Esophagus squamous epithelium (tissue), 5 donors: ENCODE results near the gene SWSAP1. TPM values are rescaled to one million over a fixed set of nuclear protein-coding genes. Genes with fewer than 3 reads are reported as not detected.
A peak's percentile ranks its signal among the peaks of the same experiment; 100 is the strongest.

Experiments
- DNase-seq: peaks from one replicate; lab custom pipeline; 2025; lab: John Stamatoyannopoulos, UW
- H3K27ac ChIP-seq, 4 donors: fragments of 200-600 bp; sonication (generic); one replicate each; pipeline ENCODE4 v1.5.1; 2016 to 2019; ENCODE audit warnings: mild to moderate bottlenecking in 1 of 4
- H3K27me3 ChIP-seq, 4 donors: fragments of 200-600 bp; sonication (generic); 1 replicate in 3 of 4; 2 replicates in 1 of 4; pipeline versions ENCODE4 v1.5.1 to v1.6.0; 2017 to 2021; ENCODE audit warnings: antibody characterized with exemption in 1 of 4
- H3K36me3 ChIP-seq, 3 donors: fragments of 200-600 bp; sonication (generic); one replicate each; pipeline ENCODE4 v1.5.1; 2016 to 2019
- H3K4me1 ChIP-seq, 3 donors: fragments of 200-600 bp; sonication (generic); one replicate each; pipeline ENCODE4 v1.5.1; 2017 to 2019
- H3K4me3 ChIP-seq, 4 donors: fragments of 200-600 bp; sonication (generic); 1 replicate in 3 of 4; 2 replicates in 1 of 4; pipeline ENCODE4 v1.5.1; 2016 to 2019; ENCODE audit warnings: mild to moderate bottlenecking in 2 of 4, moderate library complexity in 1 of 4
- H3K9me3 ChIP-seq, 3 donors: fragments of 200-600 bp; sonication (generic); one replicate each; pipeline ENCODE4 v1.5.1; 2016 to 2019
- CTCF ChIP-seq, 6 experiments: fragments of 450-650 bp in 4 of 6; fragments of 200-600 bp in 2 of 6; sonication (generic) in 2 of 6; IDR thresholded peaks; one replicate each; pipeline ENCODE4 v1.5.1; 2016 to 2019; ENCODE audit warnings: antibody characterized with exemption in 6 of 6, mild to moderate bottlenecking in 4 of 6, moderate library complexity in 4 of 6
- POLR2A ChIP-seq, 4 donors: fragments of 450-650 bp; IDR thresholded peaks; one replicate each; pipeline ENCODE4 v1.6.1; 2017; ENCODE audit warnings: antibody characterized with exemption in 4 of 4, mild to moderate bottlenecking in 4 of 4, moderate library complexity in 3 of 4
- WGBS, 2 donors: methylation state at CpG; one replicate each; pipeline ENCODE4 v1.1.5; 2018; 5-methylcytosine and 5-hydroxymethylcytosine counted together
- intact Hi-C: fragments of 100-400 bp; cut with DNase I; formaldehyde crosslinking; loops from one replicate; pipeline ENCODE4 v1.15.0; 2022
- total RNA-seq, 4 donors: library from RNA; depleted of rRNA; stranded (reverse); fragments of >200 nt; gene quantifications; one replicate each; pipeline ENCODE4 v1.1.0, GENCODE V29; 2016
- donor health status: DM: yes; HTN: yes; CAD: no.

Gene SWSAP1
- total RNA-seq, 4 donors from 2014 or later, result 1.0 to 2.9 (median 1.3) TPM

GRCh38 chr19:11410682-11411081 is 36.2 kb downstream of the SWSAP1 start:
- intact Hi-C loops, result no loop called here
- WGBS, 2 donors, result 46 to 49% methylated on average over 8 of the region's 8 CpGs
- Histone ChIP-seq H3K27me3 (peaks cover 0 to 39% (median 0%) of the 10 kb centered on the region in 4 donors), H3K4me3 (no peak overlapping the region), H3K4me1 (peaks cover 0 to 6% (median 0%) of the 10 kb centered on the region in 3 donors), H3K9me3 (no peaks in the 10 kb centered on the region), H3K27ac (no peak overlapping the region), H3K36me3 (no peaks in the 10 kb centered on the region)
- no peak for DNase-seq
- TF ChIP-seq POLR2A (IDR thresholded peaks at IDR 0.05), result no peak
- TF ChIP-seq CTCF (IDR thresholded peaks at IDR 0.05), result no peak

DNA sequence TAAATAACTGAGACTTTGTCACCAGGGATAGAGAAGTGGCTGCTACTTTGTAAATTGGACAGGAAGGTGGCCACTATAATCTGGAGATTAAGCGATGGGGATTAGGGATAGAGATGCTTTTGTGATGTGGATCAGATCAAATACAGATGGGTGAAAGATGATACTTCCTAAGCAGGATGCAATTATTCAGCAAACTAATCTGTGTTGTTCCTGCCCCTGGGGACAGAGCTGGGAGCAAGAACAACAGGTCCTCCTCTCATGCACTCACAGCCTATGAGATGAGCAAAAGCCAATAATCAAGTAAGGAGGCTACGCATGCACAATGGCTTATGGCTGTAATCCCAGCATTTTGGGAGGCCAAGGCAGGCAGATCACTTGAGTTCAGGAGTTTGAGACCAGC is 40.1 kb downstream of the SWSAP1 start:
- WGBS, 2 donors, result 81 to 87% methylated on average over 2 of the region's 2 CpGs
- TF ChIP-seq POLR2A (IDR thresholded peaks at IDR 0.05) (no peak), CTCF (IDR thresholded peaks at IDR 0.05) (no peak)

GRCh38 chr19:11416346-11417052 is 42.0 kb downstream of the SWSAP1 start:
- no peak for TF ChIP-seq CTCF (IDR thresholded peaks at IDR 0.05)
- Histone ChIP-seq H3K36me3 (no peaks in the 10 kb centered on the region), H3K9me3 (no peaks in the 10 kb centered on the region), H3K27ac (no peak overlapping the region), H3K4me1 (peaks cover 6 to 38% (median 20%) of the 10 kb centered on the region in 3 donors), H3K27me3 (peaks cover 4 to 54% (median 15%) of the 10 kb centered on the region in 4 donors), H3K4me3 (no peak overlapping the region)
- 87 to 91% methylated on average over 10 to 17 of the region's 17 CpGs for WGBS, 2 donors
- intact Hi-C loops, result no loop called here
- DNase-seq, result no peak

More for the DNA sequence above, 40.1 kb downstream of the SWSAP1 start:
- no peak for DNase-seq
- intact Hi-C loops, result no loop called here
- no peaks in the 10 kb centered on the region for H3K36me3 ChIP-seq
- peaks cover 0 to 20% (median 7%) of the 10 kb centered on the region in 3 donors for H3K4me1 ChIP-seq
- no peak overlapping the region for H3K27ac ChIP-seq
- peaks cover 4 to 46% (median 7%) of the 10 kb centered on the region in 4 donors for H3K27me3 ChIP-seq
- H3K4me3 ChIP-seq, result no peak overlapping the region
- no peaks in the 10 kb centered on the region for H3K9me3 ChIP-seq

- TF ChIP-seq POLR2A (IDR thresholded peaks at IDR 0.05) (no peak), CTCF (IDR thresholded peaks at IDR 0.05) (no peak)
- no peaks in the 10 kb centered on the region for H3K9me3 ChIP-seq
- peaks cover 4 to 68% (median 15%) of the 10 kb centered on the region in 4 donors for H3K27me3 ChIP-seq
- peaks cover 22 to 54% (median 36%) of the 10 kb centered on the region in 3 donors for H3K4me1 ChIP-seq
- H3K36me3 ChIP-seq, result no peaks in the 10 kb centered on the region
- no peak overlapping the region for H3K27ac ChIP-seq
- peak overlapping the region; percentile 16 to 62 (median 38) for H3K4me3 ChIP-seq
- no peak for DNase-seq
- 4 to 12% methylated on average over 14 to 16 of the region's 16 CpGs for WGBS, 2 donors
- intact Hi-C loops, result no loop called here
Measured at GRCh38 chr19:11418094-11418548, 43.7 kb downstream of the SWSAP1 start.
